ENCODE measurements around the gene TMEM131L.

- TF ChIP-seq CTCF (IDR thresholded peaks at IDR 0.05; ENCODE audit: low read depth, low read length, missing input control): no peak
- no peak for TF ChIP-seq FOXA1 (IDR thresholded peaks at IDR 0.05)
- no peak for TF ChIP-seq FOXA2 (IDR thresholded peaks at IDR 0.05)
Measured at GRCh38 chr4:153589703-153590595, 123.8 kb downstream of the TMEM131L start.
